ENCODE measurements around the gene OR5L2.
"Not testable (repeated sequence)": the region's sequence is repeated elsewhere in the genome, so short reads cannot be mapped to it uniquely, and the experiment has no call there.

The OR5L2 gene

DNA sequence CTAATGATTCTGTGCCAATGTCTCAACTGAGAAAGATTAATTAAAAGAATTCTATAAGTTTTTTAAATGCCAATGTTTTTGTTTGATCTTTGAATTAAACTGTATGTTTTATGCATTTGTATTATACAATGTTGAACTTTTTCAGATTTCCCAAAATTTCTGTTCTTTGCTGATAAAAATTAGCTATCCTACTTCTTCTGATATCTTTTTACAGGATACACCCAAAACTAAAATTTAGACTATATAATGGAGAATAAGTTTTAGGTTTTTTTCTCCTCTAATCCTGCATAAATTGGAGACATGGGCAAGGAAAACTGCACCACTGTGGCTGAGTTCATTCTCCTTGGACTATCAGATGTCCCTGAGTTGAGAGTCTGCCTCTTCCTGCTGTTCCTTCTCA, at the start of gene OR5L2:
Gene OR5L2 (plus strand): TSS at position 301 of the 400 bp plus-strand sequence. CDS start 0 bp downstream, at position 301.
- ATAC-seq, result no peak

DNA sequence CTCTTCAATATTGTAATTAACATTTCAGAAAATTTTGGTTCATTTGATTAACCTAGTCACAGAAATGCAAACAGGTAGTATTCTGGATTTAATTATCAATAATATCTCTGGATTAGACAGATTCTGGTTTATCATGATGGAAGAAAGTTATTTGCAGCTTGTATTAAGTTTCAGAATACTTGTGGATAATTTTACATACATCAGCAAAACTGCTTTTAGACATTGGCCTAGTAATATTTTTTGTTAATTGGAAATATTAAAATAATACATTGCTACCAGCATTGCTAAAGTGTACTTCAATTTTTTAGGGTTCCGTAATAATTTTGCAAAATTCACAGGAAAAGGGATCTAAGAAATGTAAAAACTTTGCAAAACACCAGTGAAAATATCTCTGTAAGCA, 35.4 kb upstream of the OR5L2 start:
- no peak for DNase-seq
- no peak for ATAC-seq

More for the DNA sequence above, at the start of gene OR5L2:
- no peak for DNase-seq

DNA sequence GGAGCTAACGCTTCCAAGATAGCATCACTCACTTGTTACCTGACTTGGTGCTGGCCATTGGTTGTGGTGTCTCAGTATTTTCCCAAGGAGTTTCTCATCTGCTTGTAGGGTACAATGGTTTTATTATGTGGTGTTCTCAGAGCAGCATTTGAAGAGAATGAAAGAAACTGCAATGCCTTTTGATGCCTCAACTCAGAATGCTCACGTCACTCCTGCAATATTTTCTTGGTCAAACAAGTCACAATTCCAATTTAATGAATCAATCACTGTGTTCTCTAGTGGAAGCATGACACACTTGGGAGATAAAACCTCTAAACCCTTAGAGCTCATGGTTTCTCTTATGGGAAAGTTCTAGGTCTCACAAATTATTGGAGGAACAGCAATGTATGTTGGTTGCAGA, 33.7 kb upstream of the OR5L2 start:
- no peak for DNase-seq
- ATAC-seq, result no peak

DNA sequence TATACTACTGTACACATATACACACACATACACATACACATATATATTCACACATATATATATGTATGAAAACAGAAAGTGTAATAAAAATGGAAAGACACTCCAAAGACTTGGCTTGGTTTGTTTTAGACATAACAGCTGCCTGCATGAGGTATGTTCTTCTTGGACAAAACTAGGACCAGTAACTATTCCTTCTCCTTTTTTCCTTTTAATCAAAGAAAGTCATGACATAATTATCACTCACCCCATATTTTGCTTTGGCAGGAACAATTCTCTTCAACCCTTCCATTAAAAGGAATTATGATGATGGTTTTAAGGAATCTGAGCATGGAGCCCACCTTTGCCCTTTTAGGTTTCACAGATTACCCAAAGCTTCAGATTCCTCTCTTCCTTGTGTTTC, 31.8 kb upstream of the OR5L2 start, which contains the start of gene OR5D14:
Gene OR5D14 (plus strand): TSS at position 301 of the 400 bp plus-strand sequence. CDS start 0 bp downstream, at position 301.
- no peak for DNase-seq
- no peak for ATAC-seq

DNA sequence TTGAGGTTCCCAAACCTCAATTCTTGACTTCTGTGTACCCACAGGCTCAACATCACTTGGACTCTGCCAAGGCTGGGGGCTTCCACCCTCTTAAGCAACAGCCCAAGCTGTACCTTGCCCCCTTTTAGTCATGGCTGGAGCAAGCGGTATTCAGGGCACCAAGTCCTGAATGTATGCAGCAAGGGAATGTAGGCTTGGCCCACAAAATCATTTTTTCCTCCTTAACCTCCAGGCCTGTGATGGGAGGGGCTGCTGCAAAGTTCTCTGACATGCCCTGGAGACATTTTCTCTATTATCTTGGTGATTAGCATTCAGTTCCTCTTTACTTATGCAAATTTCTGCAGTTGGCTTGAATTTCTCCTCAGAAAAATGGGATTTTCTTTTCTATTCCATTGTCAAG, 20.8 kb upstream of the OR5L2 start:
- ATAC-seq (no peak), DNase-seq (no peak)

- no peak for ATAC-seq
- no peak for DNase-seq
Observed at GRCh38 chr11:55811067-55811466, 16.0 kb upstream of the OR5L2 start, which contains the start of gene OR5L1. OR5L1 (plus strand) TSS chr11:55811367; CDS start chr11:55811467, 100 bp downstream.

- ATAC-seq, result no peak
Observed at GRCh38 chr11:55819330-55819729, 7.7 kb upstream of the OR5L2 start, which contains the start of gene OR5D18. OR5D18 (plus strand) TSS chr11:55819630; CDS start chr11:55819630, 0 bp downstream.

DNA sequence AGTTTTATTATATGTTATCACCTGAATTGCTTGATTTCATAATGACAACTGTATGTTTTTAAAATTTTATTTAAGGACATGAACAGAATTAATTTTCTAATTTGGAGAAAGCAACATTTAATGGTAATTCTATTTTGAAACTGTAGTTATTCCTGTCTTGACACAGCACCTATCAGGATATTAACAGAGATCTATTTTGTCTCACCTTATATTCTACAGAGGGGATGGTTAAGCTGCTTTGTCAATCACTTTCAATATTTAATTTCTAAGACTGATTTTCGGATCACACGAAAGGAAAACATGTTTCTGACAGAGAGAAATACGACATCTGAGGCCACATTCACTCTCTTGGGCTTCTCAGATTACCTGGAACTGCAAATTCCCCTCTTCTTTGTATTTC, 11.4 kb downstream of the OR5L2 start, which contains the start of gene OR5D16:
Gene OR5D16 (plus strand): TSS at position 301 of the 400 bp plus-strand sequence. CDS start 0 bp downstream, at position 301.
- ATAC-seq (no peak), DNase-seq (no peak)

More at GRCh38 chr11:55819330-55819729, 7.7 kb upstream of the OR5L2 start, which contains the start of gene OR5D18:
- no peak for DNase-seq

DNA sequence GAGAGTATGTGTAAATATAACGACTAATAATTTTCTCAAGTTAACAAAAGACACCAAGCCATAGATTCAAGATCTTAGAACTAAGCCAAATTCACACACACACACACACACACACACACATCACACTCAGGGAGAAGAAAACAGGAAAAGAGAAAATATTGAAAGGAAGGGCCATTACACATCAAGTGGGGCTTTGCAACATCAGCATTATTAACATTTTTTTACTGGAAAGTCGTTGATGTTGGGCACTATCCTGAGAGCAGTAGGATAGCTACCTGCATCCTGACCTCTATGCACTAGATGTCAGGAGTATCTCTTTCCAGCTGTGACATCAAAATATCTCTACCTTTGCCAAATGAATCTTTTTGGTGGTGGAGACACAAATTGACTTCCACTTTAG, 20.4 kb downstream of the OR5L2 start:
- ATAC-seq (no peak), DNase-seq (no peak)

DNA sequence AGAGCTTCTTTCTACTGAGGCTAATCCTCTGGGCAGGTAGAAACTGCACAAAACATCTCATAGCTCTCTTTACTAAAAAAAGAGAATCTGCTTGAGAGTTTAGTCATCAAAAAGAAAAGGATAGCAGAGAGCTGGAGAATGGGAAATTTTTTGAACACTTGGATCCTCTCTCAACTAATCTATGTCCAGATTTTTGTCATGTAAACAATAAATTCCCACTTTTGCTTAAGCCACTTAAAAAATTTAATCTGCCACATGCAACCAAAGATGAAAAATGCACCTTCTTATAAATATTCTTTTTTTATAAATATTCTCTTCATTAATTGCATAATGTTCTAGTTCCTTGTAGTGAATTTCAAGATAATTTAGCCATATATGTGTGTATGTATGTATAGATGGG, 22.0 kb downstream of the OR5L2 start:
- DNase-seq (no peak), ATAC-seq (no peak)

DNA sequence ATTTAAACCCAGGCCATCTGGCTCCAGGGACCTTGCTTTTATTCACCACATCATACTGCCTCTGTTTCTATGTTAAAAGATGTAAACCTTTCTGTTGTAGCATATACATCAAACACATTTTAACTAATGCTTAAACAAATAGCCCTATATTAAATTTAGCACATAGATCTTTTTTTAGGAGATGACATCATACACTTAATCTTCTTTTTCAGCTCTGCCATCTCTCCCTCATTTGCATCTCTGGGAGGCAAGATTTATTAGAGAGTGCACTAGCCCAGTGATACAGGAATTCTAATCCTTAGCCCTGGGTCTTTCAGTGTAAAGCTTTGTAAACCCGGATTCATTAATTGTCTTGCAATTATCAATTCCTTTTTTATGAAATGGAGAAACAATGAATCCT, 25.1 kb downstream of the OR5L2 start:
- no peak for DNase-seq
- no peak for ATAC-seq

DNA sequence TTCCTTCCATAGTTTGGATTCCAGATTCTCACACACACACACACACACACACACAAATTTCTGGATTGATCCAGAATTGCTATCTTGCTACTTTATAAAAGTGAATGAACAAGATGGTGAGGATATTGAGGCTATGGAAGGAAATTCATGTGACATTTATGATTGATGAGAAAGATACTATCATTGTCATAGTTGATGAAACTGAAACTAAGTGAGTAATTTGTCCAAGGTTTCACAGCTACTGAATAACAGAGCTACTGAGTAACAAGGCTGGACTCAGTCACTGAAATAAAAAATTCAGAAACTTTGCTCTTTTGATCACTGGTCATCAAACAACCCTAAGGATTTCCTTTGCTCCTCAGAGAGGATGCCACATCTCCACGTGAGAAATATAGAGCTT, 27.7 kb downstream of the OR5L2 start:
- DNase-seq (no peak), ATAC-seq (no peak)

DNA sequence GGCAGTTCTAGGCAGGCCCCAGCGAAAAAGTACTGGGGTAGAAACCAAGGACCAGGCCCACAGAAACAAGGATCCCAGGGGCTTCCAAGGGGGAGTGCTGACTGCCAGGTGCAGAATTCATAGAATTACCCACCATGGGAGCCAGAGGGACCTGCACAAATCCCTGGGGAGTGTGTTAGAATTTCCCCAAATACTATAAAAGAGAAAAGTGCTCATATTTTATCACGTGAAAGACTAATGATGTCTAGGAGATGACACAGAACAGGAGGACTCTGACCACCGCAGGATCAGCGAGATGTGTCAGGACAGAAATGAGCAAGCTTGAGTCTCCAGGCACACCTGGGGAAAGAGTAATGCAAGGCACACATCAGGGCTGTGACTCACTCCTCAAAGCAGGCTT, 40.3 kb downstream of the OR5L2 start:
- DNase-seq, ATAC-seq: not testable (repeated sequence)

DNA sequence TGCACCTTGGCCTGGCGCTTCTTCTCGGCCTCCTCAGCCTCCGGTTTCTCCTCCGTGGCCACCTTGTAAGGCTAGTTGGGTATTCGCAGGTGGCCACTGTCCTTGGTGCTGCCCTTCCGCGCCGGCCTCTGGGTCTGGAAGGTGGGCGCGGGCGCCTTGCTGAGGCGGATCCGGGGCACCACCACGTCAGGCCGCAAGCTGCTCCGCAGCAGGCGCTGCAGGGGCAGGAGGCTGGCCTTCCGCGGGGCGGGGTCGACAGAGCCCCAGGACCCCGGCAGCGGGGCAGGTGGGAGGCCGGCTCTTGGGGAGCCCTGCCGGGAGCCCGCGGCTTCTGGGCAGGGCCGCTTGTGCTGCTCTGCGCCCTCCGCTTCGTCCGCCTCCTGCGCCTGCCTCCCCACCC, 45.7 kb downstream of the OR5L2 start:
- DNase-seq, ATAC-seq: not testable (repeated sequence)

- not testable (repeated sequence) for ATAC-seq, DNase-seq
Observed at GRCh38 chr11:55873146-55873545, 46.1 kb downstream of the OR5L2 start.

Data from stimulated activated naive CD8-positive, alpha-beta T cell treated with anti-CD3 and anti-CD28 coated beads, Interleukin-15, Interleukin-2, amounts not matched to agents 100 U/mL and 50 U/mL, for 24 hours (primary cell).